ENCODE data around the gene SOX5. TPM values are rescaled to one million over a fixed set of nuclear protein-coding genes. Genes with fewer than 3 reads are reported as not detected.

Gene SOX5
- total and polyA plus RNA-seq, 2 of the 8 experiments (the other 6 are each of a cell fraction or from before 2014, with no cell fraction given) = 2.2 to 2.6 TPM

- TF ChIP-seq, protein P1, sequence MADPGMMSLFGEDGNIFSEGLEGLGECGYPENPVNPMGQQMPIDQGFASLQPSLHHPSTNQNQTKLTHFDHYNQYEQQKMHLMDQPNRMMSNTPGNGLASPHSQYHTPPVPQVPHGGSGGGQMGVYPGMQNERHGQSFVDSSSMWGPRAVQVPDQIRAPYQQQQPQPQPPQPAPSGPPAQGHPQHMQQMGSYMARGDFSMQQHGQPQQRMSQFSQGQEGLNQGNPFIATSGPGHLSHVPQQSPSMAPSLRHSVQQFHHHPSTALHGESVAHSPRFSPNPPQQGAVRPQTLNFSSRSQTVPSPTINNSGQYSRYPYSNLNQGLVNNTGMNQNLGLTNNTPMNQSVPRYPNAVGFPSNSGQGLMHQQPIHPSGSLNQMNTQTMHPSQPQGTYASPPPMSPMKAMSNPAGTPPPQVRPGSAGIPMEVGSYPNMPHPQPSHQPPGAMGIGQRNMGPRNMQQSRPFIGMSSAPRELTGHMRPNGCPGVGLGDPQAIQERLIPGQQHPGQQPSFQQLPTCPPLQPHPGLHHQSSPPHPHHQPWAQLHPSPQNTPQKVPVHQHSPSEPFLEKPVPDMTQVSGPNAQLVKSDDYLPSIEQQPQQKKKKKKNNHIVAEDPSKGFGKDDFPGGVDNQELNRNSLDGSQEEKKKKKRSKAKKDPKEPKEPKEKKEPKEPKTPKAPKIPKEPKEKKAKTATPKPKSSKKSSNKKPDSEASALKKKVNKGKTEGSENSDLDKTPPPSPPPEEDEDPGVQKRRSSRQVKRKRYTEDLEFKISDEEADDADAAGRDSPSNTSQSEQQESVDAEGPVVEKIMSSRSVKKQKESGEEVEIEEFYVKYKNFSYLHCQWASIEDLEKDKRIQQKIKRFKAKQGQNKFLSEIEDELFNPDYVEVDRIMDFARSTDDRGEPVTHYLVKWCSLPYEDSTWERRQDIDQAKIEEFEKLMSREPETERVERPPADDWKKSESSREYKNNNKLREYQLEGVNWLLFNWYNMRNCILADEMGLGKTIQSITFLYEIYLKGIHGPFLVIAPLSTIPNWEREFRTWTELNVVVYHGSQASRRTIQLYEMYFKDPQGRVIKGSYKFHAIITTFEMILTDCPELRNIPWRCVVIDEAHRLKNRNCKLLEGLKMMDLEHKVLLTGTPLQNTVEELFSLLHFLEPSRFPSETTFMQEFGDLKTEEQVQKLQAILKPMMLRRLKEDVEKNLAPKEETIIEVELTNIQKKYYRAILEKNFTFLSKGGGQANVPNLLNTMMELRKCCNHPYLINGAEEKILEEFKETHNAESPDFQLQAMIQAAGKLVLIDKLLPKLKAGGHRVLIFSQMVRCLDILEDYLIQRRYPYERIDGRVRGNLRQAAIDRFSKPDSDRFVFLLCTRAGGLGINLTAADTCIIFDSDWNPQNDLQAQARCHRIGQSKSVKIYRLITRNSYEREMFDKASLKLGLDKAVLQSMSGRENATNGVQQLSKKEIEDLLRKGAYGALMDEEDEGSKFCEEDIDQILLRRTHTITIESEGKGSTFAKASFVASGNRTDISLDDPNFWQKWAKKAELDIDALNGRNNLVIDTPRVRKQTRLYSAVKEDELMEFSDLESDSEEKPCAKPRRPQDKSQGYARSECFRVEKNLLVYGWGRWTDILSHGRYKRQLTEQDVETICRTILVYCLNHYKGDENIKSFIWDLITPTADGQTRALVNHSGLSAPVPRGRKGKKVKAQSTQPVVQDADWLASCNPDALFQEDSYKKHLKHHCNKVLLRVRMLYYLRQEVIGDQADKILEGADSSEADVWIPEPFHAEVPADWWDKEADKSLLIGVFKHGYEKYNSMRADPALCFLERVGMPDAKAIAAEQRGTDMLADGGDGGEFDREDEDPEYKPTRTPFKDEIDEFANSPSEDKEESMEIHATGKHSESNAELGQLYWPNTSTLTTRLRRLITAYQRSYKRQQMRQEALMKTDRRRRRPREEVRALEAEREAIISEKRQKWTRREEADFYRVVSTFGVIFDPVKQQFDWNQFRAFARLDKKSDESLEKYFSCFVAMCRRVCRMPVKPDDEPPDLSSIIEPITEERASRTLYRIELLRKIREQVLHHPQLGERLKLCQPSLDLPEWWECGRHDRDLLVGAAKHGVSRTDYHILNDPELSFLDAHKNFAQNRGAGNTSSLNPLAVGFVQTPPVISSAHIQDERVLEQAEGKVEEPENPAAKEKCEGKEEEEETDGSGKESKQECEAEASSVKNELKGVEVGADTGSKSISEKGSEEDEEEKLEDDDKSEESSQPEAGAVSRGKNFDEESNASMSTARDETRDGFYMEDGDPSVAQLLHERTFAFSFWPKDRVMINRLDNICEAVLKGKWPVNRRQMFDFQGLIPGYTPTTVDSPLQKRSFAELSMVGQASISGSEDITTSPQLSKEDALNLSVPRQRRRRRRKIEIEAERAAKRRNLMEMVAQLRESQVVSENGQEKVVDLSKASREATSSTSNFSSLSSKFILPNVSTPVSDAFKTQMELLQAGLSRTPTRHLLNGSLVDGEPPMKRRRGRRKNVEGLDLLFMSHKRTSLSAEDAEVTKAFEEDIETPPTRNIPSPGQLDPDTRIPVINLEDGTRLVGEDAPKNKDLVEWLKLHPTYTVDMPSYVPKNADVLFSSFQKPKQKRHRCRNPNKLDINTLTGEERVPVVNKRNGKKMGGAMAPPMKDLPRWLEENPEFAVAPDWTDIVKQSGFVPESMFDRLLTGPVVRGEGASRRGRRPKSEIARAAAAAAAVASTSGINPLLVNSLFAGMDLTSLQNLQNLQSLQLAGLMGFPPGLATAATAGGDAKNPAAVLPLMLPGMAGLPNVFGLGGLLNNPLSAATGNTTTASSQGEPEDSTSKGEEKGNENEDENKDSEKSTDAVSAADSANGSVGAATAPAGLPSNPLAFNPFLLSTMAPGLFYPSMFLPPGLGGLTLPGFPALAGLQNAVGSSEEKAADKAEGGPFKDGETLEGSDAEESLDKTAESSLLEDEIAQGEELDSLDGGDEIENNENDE (IDR thresholded peaks at IDR 0.05; ENCODE audit: insufficient replicate concordance, low read length) = no peak
- TF ChIP-seq BRCA1 (IDR thresholded peaks at IDR 0.05; ENCODE audit: low read depth, low read length) (no peak), CTBP2 (IDR thresholded peaks at IDR 0.05; ENCODE audit: borderline replicate concordance, insufficient read depth, insufficient read length, low read length) (no peak), NANOG (IDR thresholded peaks at IDR 0.05; ENCODE audit: insufficient read depth, low read depth, low read length, poor library complexity, severe bottlenecking) (no peak), CHD2 (IDR thresholded peaks at IDR 0.05; ENCODE audit: low read length) (no peak), HDAC2 (IDR thresholded peaks at IDR 0.05; ENCODE audit: borderline replicate concordance in 1 of 2, low read depth in 2 of 2, low read length in 2 of 2) (no peak), SIX5 (IDR thresholded peaks at IDR 0.05; ENCODE audit: low read depth, low read length) (no peak), EP300 (IDR thresholded peaks at IDR 0.05; ENCODE audit: borderline replicate concordance in 1 of 2, low read depth in 2 of 2, low read length in 2 of 2) (no peak), POLR2A (IDR thresholded peaks at IDR 0.05; ENCODE audit: control extremely low read depth in 1 of 2, low read depth in 2 of 2, low read length in 2 of 2) (no peak), CBX5 (IDR thresholded peaks at IDR 0.05; ENCODE audit: low read depth, low read length) (no peak), YY1 (IDR thresholded peaks at IDR 0.05; ENCODE audit: low read depth, low read length) (no peak), GTF2F1 (IDR thresholded peaks at IDR 0.05; ENCODE audit: borderline replicate concordance, low read depth, low read length) (no peak)
Measured at GRCh38 chr12:23862701-23863100, 86.8 kb downstream of the SOX5 start (continued).
